GM23338 (cell line): ENCODE data around the gene GLCE. TPM values are rescaled to one million over a fixed set of nuclear protein-coding genes. Genes with fewer than 3 reads are reported as not detected.

Experiments
- CTCF ChIP-seq, 2 experiments: fragments of 200-600 bp in 1 of 2; sonication (generic) in 1 of 2; conservative IDR thresholded peaks; 2 replicates each; pipeline versions ENCODE4 v1.5.1 to v1.6.1; 2016 to 2017; ENCODE audit warnings: antibody characterized with exemption in 2 of 2, low read depth in 2 of 2, mild to moderate bottlenecking in 2 of 2, moderate library complexity in 1 of 2
- ETS1 ChIP-seq: IDR thresholded peaks from 2 replicates; pipeline ENCODE4 v1.6.1; 2016; ENCODE audit warnings: antibody characterized with exemption
- EZH2 ChIP-seq: fragments of 200-600 bp; sonication (generic); IDR thresholded peaks from one replicate; pipeline ENCODE4 v1.8.0; 2017; ENCODE audit warnings: antibody characterized with exemption, mild to moderate bottlenecking, low read depth; ENCODE audit not compliant: unreplicated experiment
- JUNB ChIP-seq: IDR thresholded peaks from one replicate; pipeline ENCODE4 v1.6.1; 2016; ENCODE audit warnings: antibody characterized with exemption; ENCODE audit not compliant: unreplicated experiment
- NANOG ChIP-seq: IDR thresholded peaks from 2 replicates; pipeline ENCODE4 v1.6.1; 2016; ENCODE audit warnings: antibody characterized with exemption, borderline replicate concordance
- POLR2AphosphoS5 ChIP-seq: IDR thresholded peaks from 2 replicates; pipeline ENCODE4 v1.6.1; 2016; ENCODE audit warnings: antibody characterized with exemption, low read depth
- ZNF462 ChIP-seq: fragments of 250-450 bp; sonication (Bioruptor Pico); IDR thresholded peaks from 2 replicates; pipeline ENCODE4 v1.5.0; 2020; ENCODE audit warnings: mild to moderate bottlenecking, moderate library complexity
- polyA plus RNA-seq: library from polyadenylated mRNA; unstranded; fragments of >200 nt; fragmentation: Nextera tagmentation; extraction: Ambion mirVana; gene quantifications from 2 replicates; pipeline ENCODE4 v1.2.1, GENCODE V29; 2016
- total RNA-seq: library from RNA; depleted of rRNA; stranded (reverse); fragments of >200 nt; shearing (Covaris generic); gene quantifications from 2 replicates; pipeline ENCODE4 v1.2.3, GENCODE V29; 2014

The GLCE gene
- total and polyA plus RNA-seq, 2 experiments from 2014 or later: 7.5 to 15.5 TPM

- TF ChIP-seq ZNF462 (CRISPR knock-in tag) (no peak), POLR2AphosphoS5 (no peak), EZH2 (no peak), NANOG (no peak), ETS1 (no peak), CTCF (conservative IDR thresholded peaks at IDR 0.05; ENCODE audit: low read depth in 2 of 2) (no peak), JUNB (no peak)
Observed at GRCh38 chr15:69161878-69162213, 1.4 kb downstream of the GLCE start (continued).
